ACC112 (cell line): Measurements from ENCODE around the gene COTL1.
A peak's percentile ranks its signal among the peaks of the same experiment; 100 is the strongest.

Experiments used
- H2AFZ ChIP-seq: fragments of 200-600 bp; sonication (generic); one replicate; pipeline ENCODE4 v1.6.0; 2017; ENCODE audit warnings: antibody characterized with exemption, low read length; ENCODE audit not compliant: unreplicated experiment
- H3K27ac ChIP-seq: fragments of 200-600 bp; sonication (generic); 2 replicates; pipeline ENCODE4 v1.5.1; 2014; ENCODE audit warnings: low read depth, mild to moderate bottlenecking, antibody characterized with exemption, low read length, moderate library complexity
- H3K27me3 ChIP-seq: fragments of 200-600 bp; sonication (generic); 2 replicates; pipeline ENCODE4 v1.6.1; 2014; ENCODE audit warnings: mild to moderate bottlenecking, antibody characterized with exemption, low read length, moderate library complexity, mixed read lengths; ENCODE audit not compliant: insufficient read depth
- H3K36me3 ChIP-seq: fragments of 200-600 bp; sonication (generic); 2 replicates; pipeline ENCODE4 v1.6.1; 2016; ENCODE audit warnings: mild to moderate bottlenecking, antibody characterized with exemption, low read length, moderate library complexity, mixed read lengths; ENCODE audit not compliant: insufficient read depth
- H3K4me1 ChIP-seq: fragments of 200-600 bp; sonication (generic); one replicate; pipeline ENCODE4 v1.6.1; 2016; ENCODE audit warnings: low read length, mixed read lengths; ENCODE audit not compliant: insufficient read depth, unreplicated experiment, control insufficient read depth
- H3K4me3 ChIP-seq: fragments of 200-600 bp; sonication (generic); 2 replicates; pipeline ENCODE4 v1.5.1; 2014; ENCODE audit warnings: mild to moderate bottlenecking, low read depth, low read length
- H3K79me2 ChIP-seq: fragments of 200-600 bp; sonication (generic); one replicate; pipeline ENCODE4 v1.6.0; 2016; ENCODE audit warnings: low read length; ENCODE audit not compliant: control insufficient read depth, unreplicated experiment, insufficient read depth

Gene COTL1

DNA sequence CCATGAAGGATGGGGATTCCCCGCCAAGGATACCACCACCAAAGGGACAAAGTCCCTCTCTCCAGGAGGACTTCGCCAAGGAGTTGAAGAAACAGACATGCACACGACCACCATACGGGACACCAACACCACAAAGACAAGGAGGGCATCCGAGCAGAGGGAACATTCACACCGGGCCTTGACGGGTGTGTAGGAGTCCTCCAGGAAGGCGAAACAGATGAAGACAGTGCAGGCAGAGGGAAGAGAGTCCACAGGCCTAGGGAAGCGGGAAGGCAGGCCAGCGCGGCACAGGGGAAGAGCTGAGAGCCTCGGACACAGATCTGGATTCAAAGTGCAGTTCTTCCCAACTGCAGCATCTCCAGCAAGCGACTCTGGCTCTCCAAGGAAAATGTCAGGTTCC, 10.8 kb downstream of the COTL1 start:
- no peak overlapping the region for H3K27ac ChIP-seq

DNA sequence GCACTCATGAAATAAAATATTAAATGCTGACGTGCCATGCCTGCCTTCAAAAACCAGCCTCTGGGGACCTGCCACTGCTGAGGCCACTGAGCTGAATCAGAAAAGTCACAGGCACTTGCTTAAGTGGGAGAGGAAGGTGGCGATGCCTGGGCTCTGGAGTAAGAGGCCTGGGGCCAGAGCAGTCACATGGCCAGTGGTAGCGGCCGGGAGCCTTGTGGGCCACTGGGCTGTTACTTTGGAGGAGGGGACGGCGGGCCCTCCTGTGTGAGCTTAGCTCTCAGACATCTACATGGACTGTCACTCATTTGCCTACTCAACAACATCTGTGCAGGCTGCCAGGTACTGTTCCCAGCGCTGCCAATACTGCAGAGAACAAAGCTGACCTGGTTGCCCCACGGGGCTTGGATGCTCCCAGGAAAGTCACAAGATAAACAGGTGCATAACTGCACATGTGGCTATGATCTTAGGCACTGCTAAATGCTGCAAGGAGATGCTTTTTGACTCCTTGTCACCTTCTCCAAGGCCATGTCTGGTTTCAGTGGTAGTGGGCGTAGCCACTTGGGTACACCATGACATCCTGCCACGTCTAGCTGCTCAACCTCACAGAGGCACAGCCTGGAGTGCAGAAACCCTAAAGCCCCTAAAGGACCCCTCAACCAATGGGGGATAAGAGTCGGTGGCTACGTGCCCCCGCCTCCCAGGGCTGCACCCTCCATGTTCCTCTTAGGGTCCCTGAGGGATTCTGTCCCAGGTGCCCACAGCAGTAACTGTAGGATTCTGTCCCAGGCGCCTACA, 11.6 kb downstream of the COTL1 start:
- H3K4me3 ChIP-seq = no peak overlapping the region
- H3K79me2 ChIP-seq = peaks cover 84% of the 10 kb centered on the region
- H3K27me3 ChIP-seq = no peaks in the 10 kb centered on the region
- peak overlapping the region; percentile 96; the same call in 1 of the 2 replicates for H3K27ac ChIP-seq
- H3K4me1 ChIP-seq = peaks cover 41% of the 10 kb centered on the region
- no peak overlapping the region for H2AFZ ChIP-seq
- peaks cover 29% of the 10 kb centered on the region; the same call in 1 of the 2 replicates for H3K36me3 ChIP-seq

More for the DNA sequence above, 10.8 kb downstream of the COTL1 start:
- H3K36me3 ChIP-seq = peaks cover 34% of the 10 kb centered on the region
- H3K79me2 ChIP-seq = peaks cover 84% of the 10 kb centered on the region
- H3K27me3 ChIP-seq = no peaks in the 10 kb centered on the region
- H3K4me1 ChIP-seq = peaks cover 37% of the 10 kb centered on the region
- no peak overlapping the region for H2AFZ ChIP-seq
- no peak overlapping the region for H3K4me3 ChIP-seq

DNA sequence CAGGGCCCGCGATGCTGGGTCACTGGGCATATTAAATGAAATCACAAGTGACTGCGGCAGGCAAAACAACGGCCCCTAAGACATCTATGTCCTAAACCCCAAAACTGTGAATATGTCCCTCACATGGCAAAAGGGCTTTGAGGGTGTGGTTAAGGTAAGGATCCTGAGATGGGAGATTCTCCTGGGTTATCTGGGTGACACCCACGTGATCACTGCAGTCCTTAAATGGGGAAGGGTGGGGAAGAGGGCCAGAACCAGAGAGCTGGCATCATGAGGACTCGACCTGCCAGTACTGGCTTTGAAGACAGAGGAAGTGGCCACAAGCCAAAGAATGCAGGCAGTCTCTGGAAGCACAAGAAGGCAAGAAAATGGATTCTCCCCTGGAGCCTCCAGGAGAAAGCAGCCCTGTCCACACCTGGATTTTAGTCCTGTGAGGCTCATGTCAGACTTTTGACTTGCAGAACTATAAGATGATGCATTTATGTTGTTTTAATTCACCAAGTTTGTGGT, 12.5 kb downstream of the COTL1 start:
- Histone ChIP-seq H3K27me3 (no peaks in the 10 kb centered on the region), H2AFZ (no peak overlapping the region), H3K79me2 (peaks cover 84% of the 10 kb centered on the region), H3K27ac (peak overlapping the region; percentile 96; the same call in 1 of the 2 replicates), H3K4me1 (peaks cover 49% of the 10 kb centered on the region), H3K36me3 (peaks cover 21% of the 10 kb centered on the region; the same call in 1 of the 2 replicates), H3K4me3 (no peak overlapping the region)

DNA sequence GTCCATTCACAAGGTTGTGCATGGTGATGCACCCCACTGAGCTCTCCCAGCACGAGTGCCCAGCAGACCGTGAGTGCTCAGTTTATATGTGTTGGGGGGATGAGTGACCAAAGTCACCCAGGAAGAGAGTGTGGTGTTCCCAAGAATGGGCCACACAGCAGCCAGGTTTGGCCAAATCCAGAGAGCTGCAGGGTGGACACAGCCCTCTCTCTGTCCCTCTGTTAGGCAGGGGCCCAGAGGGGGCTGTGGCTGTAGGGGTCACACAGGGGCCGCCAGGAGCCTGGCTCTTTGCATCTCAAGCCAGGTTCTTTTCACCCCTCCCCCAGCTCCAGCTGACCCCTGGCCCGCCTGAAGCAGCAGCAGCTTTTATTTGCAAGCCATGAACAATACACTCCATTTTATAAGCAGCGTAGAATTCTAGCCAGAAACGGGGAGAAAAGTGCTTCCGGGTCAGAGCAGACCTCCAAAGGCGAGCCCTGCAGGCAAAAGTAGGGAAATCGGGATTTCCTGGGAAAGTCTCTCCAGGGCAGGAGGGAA, 13.3 kb downstream of the COTL1 start:
- no peak overlapping the region for H2AFZ ChIP-seq
- no peak overlapping the region for H3K4me3 ChIP-seq
- H3K79me2 ChIP-seq = peaks cover 75% of the 10 kb centered on the region
- no peaks in the 10 kb centered on the region for H3K27me3 ChIP-seq
- H3K27ac ChIP-seq = peak overlapping the region; percentile 96
- peaks cover 57% of the 10 kb centered on the region for H3K4me1 ChIP-seq
- peaks cover 19% of the 10 kb centered on the region; the same call in 1 of the 2 replicates for H3K36me3 ChIP-seq

DNA sequence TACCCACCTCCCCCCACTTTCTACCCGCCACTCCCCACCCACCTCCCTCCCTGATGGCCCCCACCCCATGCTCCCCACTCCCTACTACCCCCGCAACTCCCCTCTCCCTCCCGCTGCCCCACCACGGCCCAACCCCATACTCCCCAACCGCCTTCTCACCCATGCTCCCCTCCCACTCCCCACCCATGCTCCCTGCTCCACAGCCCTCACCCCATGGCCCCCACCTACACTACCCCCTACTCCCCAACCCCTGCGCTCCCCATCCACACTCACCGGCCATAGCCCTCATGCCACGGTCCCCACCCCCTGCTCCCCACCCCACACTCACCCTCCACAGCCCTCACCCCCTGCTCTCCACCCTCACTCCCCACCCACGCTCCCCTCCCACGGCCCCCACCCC, 13.9 kb downstream of the COTL1 start:
- Histone ChIP-seq H3K79me2 (peaks cover 72% of the 10 kb centered on the region), H3K27ac (peak overlapping the region; percentile 96), H3K4me1 (peaks cover 63% of the 10 kb centered on the region), H3K36me3 (peaks cover 19% of the 10 kb centered on the region; the same call in 1 of the 2 replicates), H3K27me3 (no peaks in the 10 kb centered on the region), H2AFZ (no peak overlapping the region), H3K4me3 (no peak overlapping the region)

DNA sequence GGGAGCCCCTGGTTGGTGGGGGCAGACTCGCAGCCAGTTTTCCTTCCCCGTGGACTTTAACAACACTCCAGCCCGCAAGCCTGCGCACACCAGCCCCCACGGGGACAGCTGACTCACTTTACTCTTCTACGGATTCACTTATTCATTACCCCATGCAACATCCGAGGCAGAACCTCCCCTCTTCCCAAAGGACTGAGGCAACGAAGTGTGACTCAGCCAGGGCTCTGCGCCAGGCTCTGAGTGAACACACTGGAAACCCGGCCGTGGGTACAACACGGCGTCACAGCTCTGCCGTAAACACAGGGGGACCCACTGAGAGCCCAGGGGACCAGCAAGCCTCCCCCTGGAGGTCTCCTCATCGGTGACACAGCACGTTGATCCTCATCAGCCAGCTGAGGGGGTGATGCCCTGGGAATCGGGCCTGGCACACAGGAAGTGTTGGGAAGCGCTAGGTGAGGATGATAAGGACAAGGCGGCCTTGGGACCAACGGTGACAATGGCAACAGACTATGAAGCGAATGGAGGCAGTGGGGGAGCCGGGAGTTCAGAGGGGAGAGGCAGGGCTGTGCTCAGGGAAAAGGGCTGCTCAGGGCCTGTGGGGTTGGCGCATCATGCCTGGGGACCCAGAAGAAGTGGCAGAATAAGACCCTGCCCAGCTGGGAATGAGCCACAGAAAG, 14.6 kb downstream of the COTL1 start:
- Histone ChIP-seq H3K4me1 (peaks cover 67% of the 10 kb centered on the region), H3K79me2 (peaks cover 70% of the 10 kb centered on the region), H3K27ac (peak overlapping the region; percentile 96), H3K27me3 (no peaks in the 10 kb centered on the region), H3K4me3 (peak overlapping the region; percentile 64), H2AFZ (no peak overlapping the region), H3K36me3 (peaks cover 17% of the 10 kb centered on the region; the same call in 1 of the 2 replicates)

DNA sequence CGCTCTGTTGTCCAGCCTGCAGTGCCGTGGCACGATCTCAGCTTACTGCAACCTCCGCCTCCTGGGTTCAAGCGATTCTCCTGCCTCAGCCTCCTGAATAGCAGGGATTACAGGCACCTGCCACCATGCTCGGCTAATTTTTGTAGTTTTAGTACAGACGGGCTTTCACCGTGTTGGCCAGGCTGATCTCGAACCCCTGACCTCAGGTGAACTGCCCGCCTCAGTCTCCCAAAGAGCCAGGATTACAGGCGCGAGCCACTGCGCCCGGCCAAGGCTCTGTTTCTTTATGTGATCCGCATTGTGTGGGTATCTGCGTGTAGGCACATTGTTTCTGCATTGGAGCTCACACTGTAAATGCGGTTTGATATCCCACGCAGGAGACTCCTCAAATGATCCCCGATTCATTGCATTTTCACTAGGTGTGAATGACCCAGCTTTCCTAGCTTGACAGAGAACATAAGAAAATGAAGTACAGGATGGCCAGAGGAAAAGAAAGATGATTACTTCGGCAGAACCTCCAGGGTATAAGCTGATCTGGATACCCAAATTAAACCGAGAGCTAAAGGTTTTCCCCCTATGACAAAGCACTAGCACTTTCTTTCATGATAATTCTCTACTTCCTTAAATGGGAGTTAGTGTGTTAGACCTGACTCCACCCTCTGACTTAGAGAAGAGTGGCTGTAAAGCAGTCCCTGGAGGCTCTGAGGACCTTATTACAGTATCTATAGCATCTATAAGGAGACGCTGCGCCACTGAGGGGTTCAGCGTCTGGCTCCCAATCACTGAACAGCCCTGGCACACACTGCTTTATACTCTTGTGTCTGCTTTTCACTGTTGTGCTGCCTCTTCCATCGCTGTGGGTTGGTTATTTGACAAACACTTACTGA, 17.3 kb downstream of the COTL1 start:
- Histone ChIP-seq H3K27me3 (no peaks in the 10 kb centered on the region), H3K4me1 (peaks cover 68% of the 10 kb centered on the region), H2AFZ (no peak overlapping the region), H3K27ac (peak overlapping the region; percentile 96), H3K4me3 (no peak overlapping the region; the same call in 1 of the 2 replicates), H3K79me2 (peaks cover 70% of the 10 kb centered on the region), H3K36me3 (peaks cover 7% of the 10 kb centered on the region; the same call in 1 of the 2 replicates)

DNA sequence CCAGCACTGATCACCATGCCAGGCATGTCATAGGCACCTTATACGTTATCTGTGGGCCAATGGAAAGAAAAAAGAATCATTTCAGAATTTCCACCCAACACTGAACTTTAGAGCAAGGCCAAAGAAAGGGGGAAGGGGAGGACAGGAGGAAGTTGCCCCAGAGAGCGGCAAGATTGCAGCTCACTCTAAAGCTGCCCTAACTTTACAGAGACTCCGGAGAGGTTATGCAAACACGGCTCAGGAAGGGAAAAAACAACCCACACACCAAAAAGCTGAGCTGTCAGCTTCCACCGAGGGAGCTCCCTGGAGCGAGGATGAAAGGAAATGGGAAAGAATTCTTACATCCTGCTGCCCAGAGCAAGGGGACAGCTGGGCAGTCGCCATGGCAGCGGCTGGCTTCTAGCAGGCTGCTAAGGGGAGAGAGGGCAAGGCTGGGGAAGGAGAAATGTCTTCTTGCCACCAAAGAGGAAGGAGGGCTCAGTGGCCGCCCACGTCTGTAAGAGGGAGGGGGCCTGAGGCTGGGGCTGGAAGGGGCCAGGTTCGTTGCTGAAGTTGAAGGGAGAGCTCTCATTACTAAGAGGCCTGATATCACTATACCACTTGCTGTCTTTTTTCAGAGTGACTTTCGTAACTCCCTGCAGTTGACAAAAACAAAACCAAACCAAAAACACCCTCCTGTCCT, 18.2 kb downstream of the COTL1 start:
- H3K79me2 ChIP-seq = peaks cover 70% of the 10 kb centered on the region
- peaks cover 9% of the 10 kb centered on the region; the same call in 1 of the 2 replicates for H3K36me3 ChIP-seq
- no peak overlapping the region for H2AFZ ChIP-seq
- H3K4me3 ChIP-seq = peak overlapping the region; percentile 62
- H3K27ac ChIP-seq = peak overlapping the region; percentile 96
- H3K27me3 ChIP-seq = no peaks in the 10 kb centered on the region
- H3K4me1 ChIP-seq = peaks cover 59% of the 10 kb centered on the region

DNA sequence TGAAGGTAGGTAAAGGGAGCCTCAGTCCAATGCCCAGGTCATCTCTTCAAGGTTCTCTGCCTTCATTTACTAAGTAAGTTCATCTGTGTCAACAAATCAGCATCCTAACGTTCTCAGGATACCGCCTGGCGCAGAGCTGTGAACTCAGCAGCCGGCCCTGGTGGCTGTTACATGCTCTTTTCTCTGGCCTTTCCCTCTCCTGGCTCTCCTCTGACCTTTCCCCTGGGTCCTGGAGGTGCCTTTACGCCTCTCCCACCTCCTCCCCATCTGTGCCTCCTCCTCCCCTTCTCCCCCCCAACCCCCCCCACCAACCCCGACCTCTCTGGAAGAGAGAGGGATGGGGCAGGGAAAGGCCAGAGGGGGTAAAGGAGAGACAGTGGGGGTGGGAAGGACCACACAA, 19.5 kb downstream of the COTL1 start:
- H3K4me3 ChIP-seq = no peak overlapping the region
- H3K79me2 ChIP-seq = peaks cover 76% of the 10 kb centered on the region
- no peak overlapping the region for H3K27ac ChIP-seq

More for the DNA sequence above, 19.5 kb downstream of the COTL1 start:
- Histone ChIP-seq H3K4me1 (peaks cover 47% of the 10 kb centered on the region), H2AFZ (no peak overlapping the region), H3K27me3 (no peaks in the 10 kb centered on the region), H3K36me3 (peaks cover 9% of the 10 kb centered on the region)
